ENCODE results near the gene BCAS1.

GRCh38 chr20:53905019-53905819 is 165.2 kb downstream of the BCAS1 start:
- no peak for TF ChIP-seq CTCF (IDR thresholded peaks at IDR 0.05; ENCODE audit: low read length)
- TF ChIP-seq EZH2 (IDR thresholded peaks at IDR 0.05; ENCODE audit: borderline replicate concordance, low read length), result no peak
